ENCODE data around the gene HOXB6. TPM values are rescaled to one million over a fixed set of nuclear protein-coding genes. Genes with fewer than 3 reads are reported as not detected.

Gene HOXB6
- polyA plus RNA-seq, 2 of the 4 experiments (the other 2 are of a cell fraction), result 10.2 to 14.7 TPM

GRCh38 chr17:48578616-48579470 lies 25.9 kb downstream of the HOXB6 start:
- ChIA-PET CTCF (interaction anchor here (1.0 kb wide), 1 partner anchor 226 kb away, joined by 3 read pairs; no protein-coding TSS in a partner anchor), POLR2A (no interaction called here)
- no peaks in the 10 kb centered on the region for H3K9me3 ChIP-seq
- WGBS (ENCODE audit: missing lambda C conversion rate), result 91% methylated on average over 43 of the region's 43 CpGs
- no peak overlapping the region for H3K27ac ChIP-seq
- TF ChIP-seq EP300 (IDR thresholded peaks at IDR 0.05), result no peak
- TF ChIP-seq GATA3 (IDR thresholded peaks at IDR 0.05; ENCODE audit: borderline replicate concordance), result no peak
- TF ChIP-seq ZSCAN20 (CRISPR knock-in tag; IDR thresholded peaks at IDR 0.05), result no peak
- no peak for ATAC-seq
- DNase-seq (ENCODE audit: low read depth in 1 of 2, low spot score in 1 of 2), result no peak
- no peak overlapping the region for H3K4me2 ChIP-seq
- FAIRE-seq, result no peak
- no peak overlapping the region for H3K4me3 ChIP-seq
- H3K4me1 ChIP-seq, result peaks cover 16% of the 10 kb centered on the region

GRCh38 chr17:48577946-48578615 lies 26.7 kb downstream of the HOXB6 start, which contains the start of gene HOXB4:
Gene HOXB4, minus strand, starts transcription at chr17:48578350. Its CDS starts 31 bp downstream, at chr17:48578319.
- Histone ChIP-seq H3K4me1 (peaks cover 16% of the 10 kb centered on the region), H3K4me3 (no peak within 1 kb of the TSS), H3K27ac (peak within 1 kb of the TSS in 1 of 2 experiments; percentile 31; a peak in 2 of 6 replicates), H3K9me3 (no peaks in the 10 kb centered on the region), H3K4me2 (peak within 1 kb of the TSS; percentile 36)
- DNase-seq (ENCODE audit: low read depth in 1 of 2, low spot score in 1 of 2), result no peak
- no peak for FAIRE-seq
- CTCF ChIA-PET, result interaction anchor here (1.0 kb wide), 1 partner anchor 225 kb away, joined by 3 read pairs; no protein-coding TSS in a partner anchor
- WGBS (ENCODE audit: missing lambda C conversion rate), result 95% methylated on average over 43 of the region's 58 CpGs
- ATAC-seq, result no peak
- no peak for TF ChIP-seq GATA3 (IDR thresholded peaks at IDR 0.05; ENCODE audit: borderline replicate concordance)
- no peak for TF ChIP-seq HES2 (IDR thresholded peaks at IDR 0.05)
- TF ChIP-seq CTCF (IDR thresholded peaks at IDR 0.05), result no peak
- no peak for TF ChIP-seq TP53 (CRISPR knock-in tag; IDR thresholded peaks at IDR 0.05)
- no peak for TF ChIP-seq MAX (IDR thresholded peaks at IDR 0.05)
- TF ChIP-seq ATOH8 (CRISPR knock-in tag; IDR thresholded peaks at IDR 0.05; ENCODE audit: low read depth), result no peak
- TF ChIP-seq ELK1 (IDR thresholded peaks at IDR 0.05; ENCODE audit: low read depth, low read length), result no peak
- POLR2A ChIA-PET, result no interaction called here

- ATAC-seq, result no peak
- Histone ChIP-seq H3K4me2 (peak overlapping the region; percentile 36), H3K4me3 (no peak overlapping the region), H3K27ac (peak overlapping the region in 1 of 2 experiments; percentile 31; a peak in 2 of 6 replicates), H3K4me1 (peaks cover 16% of the 10 kb centered on the region), H3K9me3 (no peaks in the 10 kb centered on the region)
- ChIA-PET CTCF (no interaction called here), POLR2A (no interaction called here)
- no peak for FAIRE-seq
- no peak for DNase-seq (ENCODE audit: low read depth in 1 of 2, low spot score in 1 of 2)
- WGBS (ENCODE audit: missing lambda C conversion rate), result 90% methylated on average over 19 of the region's 19 CpGs
- TF ChIP-seq JUN (IDR thresholded peaks at IDR 0.05) (no peak), MYC (IDR thresholded peaks at IDR 0.05; ENCODE audit: borderline replicate concordance, low read length) (no peak), GATA3 (IDR thresholded peaks at IDR 0.05; ENCODE audit: borderline replicate concordance) (no peak), RARB (CRISPR knock-in tag; IDR thresholded peaks at IDR 0.05) (no peak), ELK1 (IDR thresholded peaks at IDR 0.05; ENCODE audit: low read depth, low read length) (no peak), EHMT2 (IDR thresholded peaks at IDR 0.05; ENCODE audit: low read depth) (no peak), MAX (IDR thresholded peaks at IDR 0.05) (no peak), KDM5A (IDR thresholded peaks at IDR 0.05) (no peak), BHLHE40 (IDR thresholded peaks at IDR 0.05; ENCODE audit: low read depth, low read length) (no peak), HOXB13 (CRISPR knock-in tag; IDR thresholded peaks at IDR 0.05; ENCODE audit: low read depth) (no peak), CBX2 (IDR thresholded peaks at IDR 0.05; ENCODE audit: borderline replicate concordance, low read depth) (no peak), ZFP36 (IDR thresholded peaks at IDR 0.05; ENCODE audit: borderline replicate concordance, partially characterized antibody) (no peak), BCL3 (IDR thresholded peaks at IDR 0.05) (no peak), RFX5 (IDR thresholded peaks at IDR 0.05) (no peak), FOXS1 (CRISPR knock-in tag; IDR thresholded peaks at IDR 0.05) (no peak)
Observed at GRCh38 chr17:48577330-48577945, 27.3 kb downstream of the HOXB6 start.

All from A549 (cell line).